Cardiac fibroblast (primary cell): ENCODE measurements around the gene FXN.
"Not testable (repeated sequence)": the region's sequence is repeated elsewhere in the genome, so short reads cannot be mapped to it uniquely, and the experiment has no call there.

Experiments
- DNase-seq, 2 donors: peaks; one replicate each; pipeline versions ENCODE4 v3.0.0 to v3.0.0-alpha.2; 2010; ENCODE audit warnings: low read depth in 2 of 2
- H3K4me3 ChIP-seq, 2 donors: replicated peaks in 1 of 2; 1 replicate in 1 of 2; 2 replicates in 1 of 2; pipeline ENCODE4 v1.5.1; 2011; ENCODE audit warnings: low read depth in 2 of 2, low read length in 2 of 2, mild to moderate bottlenecking in 2 of 2, moderate library complexity in 1 of 2
- TF ChIP-seq, protein P1 (sequence below): IDR thresholded peaks from one replicate; pipeline ENCODE4 v1.5.1; 2011; ENCODE audit warnings: low read depth, mild to moderate bottlenecking, low read length, inconsistent platforms

Gene FXN

DNA sequence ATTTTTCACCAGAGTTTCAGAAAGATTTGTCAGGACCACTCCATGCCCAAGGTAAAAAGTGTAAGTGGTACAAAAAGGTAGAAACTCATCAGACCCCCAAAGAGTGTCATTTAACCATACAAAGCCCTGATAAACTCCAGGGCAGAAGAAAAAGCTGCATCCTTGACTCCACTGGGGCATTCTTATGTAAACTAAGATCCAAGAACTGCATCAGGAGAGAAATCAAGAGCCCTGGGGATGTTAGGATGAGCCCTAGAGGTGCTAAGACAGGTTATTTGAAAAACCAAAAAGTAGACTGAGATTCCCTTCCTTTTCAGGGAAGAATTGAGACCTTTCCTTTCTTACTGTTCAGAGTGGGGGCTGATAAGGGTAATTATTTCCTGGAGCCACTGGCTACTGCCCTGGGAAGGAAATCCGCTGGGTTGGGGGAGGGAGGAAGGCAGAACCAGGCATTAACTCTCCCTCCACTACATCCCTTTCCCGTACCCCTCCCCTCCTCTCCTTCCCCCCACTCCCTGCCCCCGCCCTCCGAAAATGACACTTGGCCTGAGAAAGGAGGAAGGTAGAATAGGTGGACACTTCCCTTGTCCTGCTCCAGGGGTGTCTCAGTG is 54.7 kb downstream of the FXN start:
- no peak overlapping the region for H3K4me3 ChIP-seq
- TF ChIP-seq, protein P1, sequence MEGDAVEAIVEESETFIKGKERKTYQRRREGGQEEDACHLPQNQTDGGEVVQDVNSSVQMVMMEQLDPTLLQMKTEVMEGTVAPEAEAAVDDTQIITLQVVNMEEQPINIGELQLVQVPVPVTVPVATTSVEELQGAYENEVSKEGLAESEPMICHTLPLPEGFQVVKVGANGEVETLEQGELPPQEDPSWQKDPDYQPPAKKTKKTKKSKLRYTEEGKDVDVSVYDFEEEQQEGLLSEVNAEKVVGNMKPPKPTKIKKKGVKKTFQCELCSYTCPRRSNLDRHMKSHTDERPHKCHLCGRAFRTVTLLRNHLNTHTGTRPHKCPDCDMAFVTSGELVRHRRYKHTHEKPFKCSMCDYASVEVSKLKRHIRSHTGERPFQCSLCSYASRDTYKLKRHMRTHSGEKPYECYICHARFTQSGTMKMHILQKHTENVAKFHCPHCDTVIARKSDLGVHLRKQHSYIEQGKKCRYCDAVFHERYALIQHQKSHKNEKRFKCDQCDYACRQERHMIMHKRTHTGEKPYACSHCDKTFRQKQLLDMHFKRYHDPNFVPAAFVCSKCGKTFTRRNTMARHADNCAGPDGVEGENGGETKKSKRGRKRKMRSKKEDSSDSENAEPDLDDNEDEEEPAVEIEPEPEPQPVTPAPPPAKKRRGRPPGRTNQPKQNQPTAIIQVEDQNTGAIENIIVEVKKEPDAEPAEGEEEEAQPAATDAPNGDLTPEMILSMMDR = no peak
- DNase-seq = no peak

DNA sequence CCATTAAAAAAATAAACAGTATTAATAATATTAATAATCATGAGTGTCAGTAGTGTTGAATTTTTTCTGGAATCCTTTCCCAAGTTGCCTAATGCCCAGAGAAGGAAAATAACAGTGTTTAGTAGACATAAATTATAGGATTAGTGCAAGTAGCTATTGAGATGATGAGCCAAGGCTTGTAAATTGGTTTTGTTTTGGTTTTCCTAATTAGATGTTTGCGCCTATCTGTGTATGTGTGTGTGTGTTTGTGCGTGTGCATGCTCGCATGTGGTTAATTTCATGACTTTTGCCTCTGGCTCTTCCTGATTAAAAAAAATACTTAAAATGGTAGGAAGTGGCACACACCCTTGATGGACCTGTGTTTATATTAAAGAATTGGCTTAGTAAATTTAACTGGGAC is 55.4 kb downstream of the FXN start:
- TF ChIP-seq, protein P1 = no peak
- H3K4me3 ChIP-seq = no peak overlapping the region
- no peak for DNase-seq

DNA sequence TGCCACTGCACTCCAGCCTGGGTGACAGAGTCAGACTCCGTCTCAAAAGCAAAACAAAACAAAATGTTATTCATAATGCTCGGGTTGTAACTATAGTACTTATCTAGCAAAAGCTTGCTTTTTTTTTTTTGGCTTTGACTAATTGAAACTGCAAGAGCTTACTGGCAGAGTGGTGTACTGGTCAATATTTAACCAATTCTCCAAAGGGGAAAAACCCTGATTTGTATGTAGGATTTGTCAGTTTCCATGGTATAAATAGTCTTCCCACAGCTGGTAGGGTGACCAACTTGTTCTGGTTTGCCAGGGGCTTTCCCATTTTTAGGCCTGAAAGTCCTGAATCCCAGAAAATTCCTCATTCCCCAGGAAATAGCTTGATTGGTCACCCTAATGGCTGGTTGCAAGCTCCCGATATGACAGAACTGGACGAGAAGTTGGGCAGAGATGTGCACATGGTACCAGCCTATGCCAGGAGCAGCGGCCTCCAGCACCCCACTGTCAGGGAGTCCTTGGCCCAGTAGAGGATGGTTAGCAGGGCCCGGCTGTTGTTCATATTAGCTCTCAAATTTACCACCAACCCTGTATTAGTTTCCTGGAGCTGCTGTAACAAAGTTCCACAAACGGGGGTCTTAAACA is 58.0 kb downstream of the FXN start:
- no peak for DNase-seq
- TF ChIP-seq, protein P1 = no peak

DNA sequence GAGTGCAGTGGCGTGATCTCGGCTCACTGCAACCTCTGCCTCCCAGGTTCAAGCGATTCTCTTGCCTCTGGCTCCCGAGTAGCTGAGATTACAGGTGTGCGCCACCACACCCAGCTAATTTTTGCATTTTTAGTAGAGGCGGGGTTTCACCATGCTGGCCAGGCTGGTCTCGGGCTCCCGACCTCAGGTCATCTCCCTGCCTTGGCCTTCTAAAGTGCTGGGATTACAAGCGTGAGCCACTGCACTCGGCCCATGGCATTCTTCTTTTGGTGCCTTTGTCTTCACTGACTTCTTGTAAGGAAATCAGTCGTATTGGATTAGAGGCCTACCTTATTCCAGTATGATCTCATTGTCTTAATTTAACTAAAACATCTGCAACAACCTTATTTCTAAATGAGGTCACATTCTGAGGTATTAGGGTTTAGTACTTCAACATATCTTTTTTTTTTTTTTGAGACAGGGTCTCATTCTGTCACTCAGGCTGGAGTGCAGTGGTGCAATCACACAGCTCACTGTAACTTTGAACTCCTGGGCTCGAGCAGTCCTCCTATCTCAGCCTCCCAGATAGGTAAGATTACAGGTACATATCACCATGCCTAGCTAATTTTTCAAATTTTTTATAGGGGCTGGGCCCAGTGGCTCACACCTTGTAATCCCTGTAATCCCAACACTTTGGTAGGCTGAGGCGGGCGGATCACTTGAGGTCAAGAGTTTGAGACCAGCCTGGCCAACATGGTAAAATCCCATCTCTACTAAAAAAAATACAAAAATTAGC is 59.0 kb downstream of the FXN start:
- not testable (repeated sequence) for DNase-seq, H3K4me3 ChIP-seq

More for the DNA sequence above, 58.0 kb downstream of the FXN start:
- H3K4me3 ChIP-seq = no peak overlapping the region

DNA sequence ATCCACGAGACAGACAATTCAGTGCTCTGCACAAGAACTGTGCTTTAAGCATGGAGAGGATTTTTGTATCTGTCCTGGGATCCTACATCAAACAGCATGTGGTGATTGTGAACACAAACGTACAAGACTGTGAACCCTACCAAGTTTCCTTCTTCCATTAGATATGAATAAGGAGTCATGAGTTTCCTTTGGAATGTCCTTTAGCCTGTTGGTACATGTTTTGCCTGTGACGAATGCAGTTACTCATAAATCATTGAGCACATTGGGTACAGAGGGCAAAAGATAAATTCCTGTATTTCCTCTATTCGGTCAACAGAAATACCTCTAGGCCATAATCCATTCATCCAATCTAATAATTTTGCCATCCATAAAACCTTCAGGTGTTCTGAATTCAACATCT is 61.5 kb downstream of the FXN start:
- H3K4me3 ChIP-seq = no peak overlapping the region
- DNase-seq = peak; percentile 45 to 91
- TF ChIP-seq, protein P1 = no peak

DNA sequence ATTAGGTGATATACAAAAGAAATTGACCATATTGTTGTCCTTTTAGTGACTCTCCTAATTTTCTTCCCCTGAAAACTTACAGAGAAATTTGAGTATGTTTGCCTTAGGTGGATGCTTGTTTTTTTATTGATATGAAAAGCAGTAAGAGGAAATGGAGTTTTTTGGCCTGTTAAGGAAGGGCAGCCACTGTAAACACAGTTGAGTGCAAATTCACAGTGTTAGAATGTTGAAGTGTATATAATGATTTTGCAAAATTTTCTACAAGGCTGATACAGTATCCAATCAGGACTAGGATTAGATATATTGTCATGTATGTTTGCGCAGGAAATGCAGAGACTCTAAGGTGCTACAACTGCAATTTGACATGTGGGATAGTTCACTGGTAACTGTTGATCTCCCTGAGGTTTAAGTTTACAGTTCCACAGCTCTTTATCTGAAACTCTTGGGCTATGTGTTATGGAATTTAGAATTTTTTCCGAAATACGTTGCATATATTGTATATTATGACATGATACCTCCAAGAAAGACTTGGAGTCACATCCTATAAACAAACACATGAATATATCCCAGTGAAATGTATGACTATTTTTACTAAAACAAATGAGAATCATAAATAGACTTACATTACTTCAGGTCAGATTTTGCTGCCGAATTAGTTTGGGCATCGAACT is 62.5 kb downstream of the FXN start:
- no peak overlapping the region for H3K4me3 ChIP-seq
- TF ChIP-seq, protein P1 = no peak
- no peak for DNase-seq

DNA sequence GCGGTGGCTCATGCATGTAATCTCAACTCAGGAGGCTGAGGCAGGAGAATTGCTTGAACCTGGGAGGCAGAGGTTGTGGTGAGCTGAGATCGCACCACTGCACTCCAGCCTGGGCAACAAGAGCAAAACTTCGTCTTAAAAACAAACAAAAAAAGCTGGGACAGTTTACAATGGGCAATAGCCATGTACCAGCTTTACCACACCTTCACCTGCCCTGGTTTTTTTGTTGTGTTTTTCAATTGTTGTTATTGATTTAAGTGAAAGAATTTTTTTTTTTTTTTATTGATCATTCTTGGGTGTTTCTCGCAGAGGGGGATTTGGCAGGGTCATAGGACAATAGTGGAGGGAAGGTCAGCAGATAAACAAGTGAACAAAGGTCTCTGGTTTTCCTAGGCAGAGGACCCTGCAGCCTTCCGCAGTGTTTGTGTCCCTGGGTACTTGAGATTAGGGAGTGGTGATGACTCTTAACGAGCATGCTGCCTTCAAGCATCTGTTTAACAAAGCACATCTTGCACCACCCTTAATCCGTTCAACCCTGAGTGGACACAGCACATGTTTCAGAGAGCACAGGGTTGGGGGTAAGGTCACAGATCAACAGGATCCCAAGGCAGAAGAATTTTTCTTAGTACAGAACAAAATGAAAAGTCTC is 67.9 kb downstream of the FXN start:
- DNase-seq, H3K4me3 ChIP-seq: not testable (repeated sequence)
